D721Med (cell line): ENCODE results near the gene RNF180.

Experiments
- DNase-seq: peaks from one replicate; pipeline ENCODE4 v3.0.0; 2011; ENCODE audit warnings: low spot score; ENCODE audit not compliant: insufficient read length
- FAIRE-seq: peaks from 2 replicates; lab custom pipeline; 2011; peaks lifted over from hg19 to GRCh38; lab: Jason Lieb, UNC
- CTCF ChIP-seq: IDR thresholded peaks from 2 replicates; pipeline ENCODE4 v1.5.1; 2012; ENCODE audit warnings: mild to moderate bottlenecking, control low read depth; ENCODE audit not compliant: insufficient read depth; ENCODE audit errors: missing control alignments

RNF180 gene

GRCh38 chr5:64176301-64176700, 10.7 kb downstream of the RNF180 start:
- FAIRE-seq = no peak
- TF ChIP-seq CTCF = no peak
- DNase-seq = no peak

- TF ChIP-seq CTCF = no peak
- DNase-seq (no peak), FAIRE-seq (no peak)
These were observed 15.2 kb downstream of the RNF180 start for GRCh38 chr5:64180661-64181343.

- FAIRE-seq (no peak), DNase-seq (no peak)
- no peak for TF ChIP-seq CTCF
These were observed 15.8 kb downstream of the RNF180 start for GRCh38 chr5:64181440-64181839.

GRCh38 chr5:64183956-64184355, 18.3 kb downstream of the RNF180 start:
- DNase-seq = no peak
- no peak for FAIRE-seq
- no peak for TF ChIP-seq CTCF

- DNase-seq (no peak), FAIRE-seq (no peak)
- no peak for TF ChIP-seq CTCF
These were observed 19.2 kb downstream of the RNF180 start for GRCh38 chr5:64184832-64185231.

GRCh38 chr5:64188776-64189175, 23.1 kb downstream of the RNF180 start:
- FAIRE-seq (no peak), DNase-seq (no peak)
- TF ChIP-seq CTCF = no peak

GRCh38 chr5:64190562-64191306, 25.1 kb downstream of the RNF180 start:
- TF ChIP-seq CTCF = no peak
- FAIRE-seq (no peak), DNase-seq (no peak)
